ENCODE results near the gene PMFBP1.

PMFBP1 gene

GRCh38 chr16:72172105-72173034, at the start of gene PMFBP1:
PMFBP1 (minus strand) TSS chr16:72172155; CDS start chr16:72171208, 947 bp downstream.
- DNase-seq (ENCODE audit: low read depth), result no peak

- no peak for DNase-seq (ENCODE audit: low read depth)
Measured at GRCh38 chr16:72221630-72222024, 49.7 kb upstream of the PMFBP1 start.

- DNase-seq (ENCODE audit: low read depth), result no peak
Measured at GRCh38 chr16:72220875-72221629, 49.1 kb upstream of the PMFBP1 start.

GRCh38 chr16:72219282-72219681, 47.3 kb upstream of the PMFBP1 start:
- DNase-seq (ENCODE audit: low read depth), result no peak

- no peak for DNase-seq (ENCODE audit: low read depth)
Measured at GRCh38 chr16:72216767-72217166, 44.8 kb upstream of the PMFBP1 start.

GRCh38 chr16:72214821-72215220, 42.9 kb upstream of the PMFBP1 start:
- DNase-seq (ENCODE audit: low read depth), result no peak

- no peak for DNase-seq (ENCODE audit: low read depth)
Measured at GRCh38 chr16:72211110-72211509, 39.2 kb upstream of the PMFBP1 start.

- DNase-seq (ENCODE audit: low read depth), result no peak
Measured at GRCh38 chr16:72210555-72210954, 38.6 kb upstream of the PMFBP1 start.

GRCh38 chr16:72210072-72210471, 38.1 kb upstream of the PMFBP1 start:
- DNase-seq (ENCODE audit: low read depth), result no peak

GRCh38 chr16:72206299-72206698, 34.3 kb upstream of the PMFBP1 start:
- no peak for DNase-seq (ENCODE audit: low read depth)

- DNase-seq (ENCODE audit: low read depth), result peak; percentile 17
Measured at GRCh38 chr16:72203401-72203800, 31.4 kb upstream of the PMFBP1 start.

- no peak for DNase-seq (ENCODE audit: low read depth)
Measured at GRCh38 chr16:72202014-72202413, 30.1 kb upstream of the PMFBP1 start.

GRCh38 chr16:72201387-72201786, 29.4 kb upstream of the PMFBP1 start:
- DNase-seq (ENCODE audit: low read depth), result no peak

- no peak for DNase-seq (ENCODE audit: low read depth)
Measured at GRCh38 chr16:72199761-72200337, 27.9 kb upstream of the PMFBP1 start.

GRCh38 chr16:72198771-72199201, 26.8 kb upstream of the PMFBP1 start:
- DNase-seq (ENCODE audit: low read depth), result no peak

GRCh38 chr16:72198021-72198711, 26.2 kb upstream of the PMFBP1 start:
- DNase-seq (ENCODE audit: low read depth), result no peak

GRCh38 chr16:72197545-72197944, 25.6 kb upstream of the PMFBP1 start:
- no peak for DNase-seq (ENCODE audit: low read depth)

GRCh38 chr16:72195609-72196008, 23.7 kb upstream of the PMFBP1 start:
- no peak for DNase-seq (ENCODE audit: low read depth)

- no peak for DNase-seq (ENCODE audit: low read depth)
Measured at GRCh38 chr16:72191551-72191950, 19.6 kb upstream of the PMFBP1 start.

- DNase-seq (ENCODE audit: low read depth), result peak; percentile 71
Measured at GRCh38 chr16:72189865-72190371, 18.0 kb upstream of the PMFBP1 start.

GRCh38 chr16:72188541-72188940, 16.6 kb upstream of the PMFBP1 start:
- DNase-seq (ENCODE audit: low read depth), result no peak

- DNase-seq (ENCODE audit: low read depth), result no peak
Measured at GRCh38 chr16:72187551-72187950, 15.6 kb upstream of the PMFBP1 start.

All from HS-27A (cell line).